GM19467 (cell line): Measurements from ENCODE around the gene XYLT1.

ENCODE experiments used
- ATAC-seq: cut with Tn5 transposase; IDR thresholded peaks from one replicate; pipeline ENCODE4 v1.9.1; 2021; ENCODE audit warnings: mild to moderate bottlenecking, moderate library complexity; ENCODE audit not compliant: unreplicated experiment

XYLT1 gene

DNA sequence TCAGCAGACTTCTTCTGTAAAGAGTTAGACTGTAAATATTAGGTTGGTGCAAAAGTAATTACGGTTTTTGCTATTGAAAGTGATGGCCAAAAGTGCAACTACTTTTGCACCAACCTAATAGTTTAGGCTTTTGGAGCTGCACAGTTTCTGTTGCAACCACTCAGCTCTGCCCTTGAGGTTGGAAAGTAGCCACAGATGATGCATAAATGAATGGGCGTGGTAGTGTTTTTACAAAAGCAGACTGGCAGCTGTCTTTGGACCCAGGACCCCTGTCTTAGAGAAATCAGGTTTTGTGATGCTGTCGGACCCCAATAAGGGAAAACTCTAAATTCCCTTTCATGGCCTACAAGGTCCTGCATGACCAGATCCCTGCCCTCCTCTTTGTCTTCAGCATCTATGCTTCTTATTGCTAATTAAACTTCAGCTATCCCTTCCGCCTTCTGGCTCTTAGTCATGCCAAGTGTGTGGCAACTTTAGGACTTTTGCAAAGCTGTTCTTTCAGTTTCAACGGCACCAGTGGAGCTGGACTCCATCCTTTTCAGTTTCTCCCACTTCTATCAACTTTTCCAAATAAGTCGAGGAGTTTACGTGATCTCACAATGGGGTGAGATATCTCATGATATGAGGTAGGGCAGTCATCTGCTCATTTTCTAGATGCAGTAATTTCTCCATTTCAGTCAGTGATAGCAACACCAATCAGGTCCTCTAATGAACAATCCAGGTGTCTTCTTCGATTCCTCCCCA lies 232.3 kb downstream of the XYLT1 start:
- ATAC-seq, result no peak

DNA sequence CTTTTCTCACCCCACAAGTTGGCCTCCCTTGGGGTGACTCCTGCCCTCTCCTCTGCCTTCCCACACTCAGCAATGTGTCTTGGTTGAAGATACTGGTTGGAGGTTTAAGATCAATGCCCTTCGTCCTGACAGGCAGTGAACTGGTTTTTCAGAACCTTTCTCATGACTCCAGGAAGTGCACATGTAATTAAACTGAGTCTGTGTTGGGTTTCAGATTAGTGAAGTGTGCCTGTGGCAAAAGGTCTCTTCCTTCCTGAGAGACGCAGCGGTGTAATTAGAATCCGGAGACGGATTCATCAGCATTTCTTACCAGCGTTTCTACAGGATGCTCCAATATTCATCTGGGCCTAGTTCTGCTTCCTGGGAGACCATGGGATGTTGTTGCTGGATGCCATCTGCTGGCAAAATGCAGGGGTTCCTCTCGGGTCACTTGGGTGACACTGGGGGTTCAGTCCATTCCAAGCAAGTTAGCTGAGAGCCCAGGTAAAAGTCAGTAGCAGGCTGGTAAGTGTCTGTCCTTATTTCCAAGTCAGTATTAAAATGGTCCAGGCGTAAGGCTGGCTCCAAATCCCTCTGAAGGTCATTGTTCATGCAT lies 233.3 kb downstream of the XYLT1 start:
- no peak for ATAC-seq

- ATAC-seq, result no peak
These were observed 235.5 kb downstream of the XYLT1 start for GRCh38 chr16:17235147-17235815.

GRCh38 chr16:17233318-17234002 lies 237.3 kb downstream of the XYLT1 start:
- ATAC-seq, result no peak

DNA sequence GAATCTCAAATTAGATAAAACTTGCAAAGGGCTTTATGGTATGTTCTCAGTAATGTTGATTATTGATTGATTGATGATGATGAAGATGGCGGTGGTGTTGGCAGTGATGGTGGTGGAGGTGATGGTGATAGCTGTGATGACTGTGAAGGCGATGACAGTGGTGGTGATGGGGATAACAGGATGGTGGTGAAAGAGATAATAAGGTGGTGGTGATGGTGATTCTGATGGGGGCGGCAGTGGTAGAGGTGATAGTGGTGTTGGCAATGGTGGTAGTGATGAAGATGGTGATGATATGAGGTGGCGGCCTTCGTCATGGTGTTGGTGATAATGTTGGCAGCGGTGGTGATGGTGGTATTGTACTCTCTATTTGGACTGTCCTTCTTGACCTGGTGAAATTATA lies 238.3 kb downstream of the XYLT1 start:
- ATAC-seq, result no peak

DNA sequence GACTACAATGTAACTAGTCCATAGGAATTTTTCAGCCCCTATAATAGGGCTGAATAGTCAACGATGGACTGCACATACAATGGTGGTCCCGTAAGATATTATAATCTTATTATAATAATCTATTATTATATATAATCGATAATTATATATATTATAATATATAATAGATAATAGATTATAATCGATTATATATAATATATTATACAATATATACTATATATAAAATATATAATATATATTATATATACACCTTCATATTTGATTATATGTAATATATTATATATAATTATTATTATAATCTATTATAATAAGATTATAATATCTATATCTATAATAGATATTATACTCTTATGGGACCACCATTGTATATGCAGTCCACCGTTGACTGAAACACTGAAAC lies 238.8 kb downstream of the XYLT1 start:
- no peak for ATAC-seq

DNA sequence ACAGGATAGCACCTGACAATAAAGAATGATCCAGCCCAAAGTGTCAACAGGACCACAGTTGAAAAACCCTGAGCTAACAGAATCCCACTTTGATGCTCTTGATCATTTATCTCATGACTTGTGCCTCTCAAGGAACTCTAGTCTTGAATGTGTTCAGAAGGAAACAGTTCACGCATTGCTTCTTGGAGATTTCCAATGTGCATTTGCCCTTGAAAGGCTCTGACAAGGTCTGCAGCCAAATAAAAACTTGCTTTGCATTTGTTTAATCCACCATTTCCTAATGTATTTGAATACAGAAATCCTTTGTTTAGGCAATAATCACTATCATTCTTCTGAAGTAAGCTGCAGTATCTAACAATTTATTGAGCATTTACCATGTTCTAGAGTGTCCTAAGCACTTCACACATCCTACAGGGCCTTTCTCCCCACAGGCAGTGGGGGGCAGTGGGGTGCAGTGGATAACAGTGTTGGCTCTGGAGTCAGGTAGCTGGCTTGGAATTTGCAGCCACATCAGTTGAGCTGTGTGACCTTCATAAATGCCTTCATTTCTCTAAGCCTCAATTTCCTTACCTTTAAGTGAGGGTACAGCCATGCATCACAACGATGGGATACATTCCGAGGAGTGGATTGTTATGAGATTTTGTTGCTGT lies 239.7 kb downstream of the XYLT1 start:
- no peak for ATAC-seq

DNA sequence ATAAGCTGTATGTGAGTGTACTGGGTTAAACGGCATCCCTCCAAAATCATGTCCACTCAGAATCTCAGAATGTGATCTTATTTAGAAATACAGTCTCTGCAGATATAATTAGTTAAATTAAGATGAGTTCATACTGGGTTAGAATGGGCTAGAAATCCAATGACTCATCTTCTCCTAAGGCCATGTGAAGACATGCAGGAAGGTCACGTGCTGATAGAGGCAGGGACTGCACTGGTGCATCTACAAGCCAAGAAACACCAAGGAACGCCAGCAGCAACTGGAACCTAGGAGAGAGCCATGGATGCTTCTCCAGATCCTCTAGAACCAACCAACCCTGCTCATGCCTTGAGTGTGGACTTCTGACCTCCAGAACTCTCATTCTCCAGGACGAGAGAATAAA lies 241.0 kb downstream of the XYLT1 start:
- no peak for ATAC-seq

GRCh38 chr16:17229131-17229530 lies 241.6 kb downstream of the XYLT1 start:
- ATAC-seq, result no peak

DNA sequence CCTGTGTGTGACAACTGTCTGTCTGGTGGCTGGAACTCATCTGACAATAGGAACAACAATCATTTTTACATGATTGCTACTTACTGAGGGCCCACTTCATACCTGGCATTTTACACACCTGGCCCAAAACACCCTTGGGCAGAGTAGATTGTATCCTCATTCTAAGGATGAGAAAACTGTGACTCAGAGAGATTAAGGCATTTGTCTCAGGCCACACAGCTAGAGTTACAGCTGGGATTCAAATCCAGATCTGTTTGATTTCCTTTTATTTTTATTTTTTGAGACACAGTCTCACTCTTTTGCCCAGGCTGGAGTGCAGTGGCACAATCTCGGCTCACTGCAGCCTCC lies 242.1 kb downstream of the XYLT1 start:
- ATAC-seq, result no peak

DNA sequence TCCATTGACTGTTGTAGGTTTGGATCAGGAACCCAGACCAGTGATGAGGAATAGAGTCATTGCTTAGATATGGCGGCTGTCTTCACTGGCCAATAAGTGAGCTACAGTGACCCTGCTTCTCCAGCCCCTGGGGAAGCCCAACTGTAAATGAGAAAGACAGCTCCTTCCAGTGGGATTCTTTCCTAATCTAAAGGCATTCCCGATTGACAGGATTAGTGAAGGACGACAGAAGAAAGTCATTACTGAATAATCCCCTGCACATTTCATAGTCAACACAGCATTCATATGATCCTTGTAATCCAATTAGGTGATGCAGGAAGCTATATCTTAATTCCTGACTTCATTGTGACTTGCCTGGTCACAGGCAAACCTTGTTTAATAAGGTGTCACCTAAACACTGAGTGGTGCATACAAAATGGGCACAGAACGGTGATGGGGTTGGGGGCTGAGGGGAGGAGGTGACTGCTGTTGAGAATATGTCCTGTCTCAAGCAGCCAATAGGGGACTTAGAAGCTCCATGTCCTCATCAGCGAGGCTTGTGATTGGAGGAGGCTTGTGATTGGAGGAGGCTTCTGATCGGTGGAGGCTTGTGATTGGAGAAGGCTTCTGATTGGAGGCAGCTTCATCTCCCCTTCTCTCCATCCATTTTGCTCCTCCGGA lies 242.6 kb downstream of the XYLT1 start:
- ATAC-seq, result no peak

DNA sequence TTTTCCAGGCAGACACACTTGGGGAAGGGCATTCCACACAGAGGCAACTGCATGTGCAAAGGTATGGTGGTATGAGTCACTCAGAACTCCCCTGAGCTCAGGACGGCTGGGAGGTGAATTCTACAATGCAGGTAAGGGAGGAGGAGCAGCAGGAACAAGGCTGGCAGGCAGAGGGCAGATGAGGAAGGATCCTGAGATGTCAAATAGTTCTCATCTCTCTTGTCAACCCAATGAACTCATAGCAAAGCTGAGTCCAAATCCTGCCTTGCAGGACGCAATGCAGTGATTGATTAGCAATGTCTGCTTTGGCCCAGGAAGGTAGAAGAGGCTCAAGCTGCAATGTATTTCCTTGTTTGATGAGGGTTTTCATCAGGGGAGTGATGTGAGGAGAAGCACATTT lies 243.5 kb downstream of the XYLT1 start:
- ATAC-seq, result no peak

DNA sequence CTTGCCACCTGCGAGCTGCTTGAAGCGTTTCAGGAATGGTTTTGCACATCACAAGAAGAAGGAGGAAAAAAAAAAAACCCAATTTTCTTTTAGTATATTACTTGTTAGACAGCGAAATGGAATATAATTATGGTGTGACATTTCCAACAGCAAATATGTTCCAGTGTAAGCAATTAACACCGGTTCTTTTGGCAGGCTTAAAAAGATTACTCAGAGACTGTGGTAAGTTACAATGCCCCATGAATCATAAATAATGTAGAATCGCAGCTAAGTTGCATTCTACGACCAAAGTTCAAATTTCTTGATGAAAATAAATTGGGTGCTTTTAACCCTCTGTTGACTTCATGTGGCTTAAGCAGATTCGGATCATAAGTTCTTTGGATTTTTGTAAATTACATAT lies 245.2 kb downstream of the XYLT1 start:
- ATAC-seq, result no peak

GRCh38 chr16:17224879-17225281 lies 245.9 kb downstream of the XYLT1 start:
- ATAC-seq, result no peak

- ATAC-seq, result no peak
These were observed 246.4 kb downstream of the XYLT1 start for GRCh38 chr16:17224350-17224749.

GRCh38 chr16:17223576-17223975 lies 247.2 kb downstream of the XYLT1 start:
- ATAC-seq, result no peak

- no peak for ATAC-seq
These were observed 247.8 kb downstream of the XYLT1 start for GRCh38 chr16:17222871-17223401.

GRCh38 chr16:17219991-17220390 lies 250.8 kb downstream of the XYLT1 start:
- no peak for ATAC-seq

DNA sequence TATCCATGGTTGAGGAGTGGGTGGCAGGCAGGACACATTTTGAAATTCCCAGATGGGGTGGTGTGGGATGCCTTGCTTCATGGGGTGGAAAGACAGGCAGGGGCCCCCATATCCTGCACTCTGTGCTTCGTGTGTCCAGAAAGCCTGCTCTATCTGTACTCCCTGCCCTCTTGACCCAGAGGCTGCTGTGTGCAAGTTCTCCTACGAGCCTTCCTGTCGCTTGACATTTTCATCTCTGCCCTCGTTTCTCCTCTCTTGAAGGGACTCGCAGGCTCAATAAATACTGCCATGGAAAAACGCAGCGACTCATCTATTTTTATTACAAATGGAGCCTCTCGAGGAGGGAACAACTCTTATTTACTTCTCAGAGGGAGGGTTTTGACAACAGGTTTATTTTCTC lies 254.8 kb downstream of the XYLT1 start:
- no peak for ATAC-seq

- ATAC-seq, result no peak
These were observed 255.5 kb downstream of the XYLT1 start for GRCh38 chr16:17215306-17215705.

- no peak for ATAC-seq
These were observed 256.8 kb downstream of the XYLT1 start for GRCh38 chr16:17213974-17214373.
